ENCODE measurements around the gene ESD. TPM values are rescaled to one million over a fixed set of nuclear protein-coding genes. Genes with fewer than 3 reads are reported as not detected.
"Not testable (repeated sequence)": the region's sequence is repeated elsewhere in the genome, so short reads cannot be mapped to it uniquely, and the experiment has no call there.

The ESD gene
- total RNA-seq, 1 experiment from 2014 or later: 151 TPM

- DNase-seq (ENCODE audit: low read depth): no peak
Observed at GRCh38 chr13:46796129-46796514, 839 bp downstream of the ESD start.

- DNase-seq (ENCODE audit: low read depth): no peak
Observed at GRCh38 chr13:46795321-46795720, 1.6 kb downstream of the ESD start.

- DNase-seq (ENCODE audit: low read depth): no peak
Observed at GRCh38 chr13:46783504-46783903, 13.5 kb downstream of the ESD start.

- no peak for DNase-seq (ENCODE audit: low read depth)
Observed at GRCh38 chr13:46782691-46783090, 14.3 kb downstream of the ESD start.

GRCh38 chr13:46782066-46782465 lies 14.9 kb downstream of the ESD start:
- no peak for DNase-seq (ENCODE audit: low read depth)

GRCh38 chr13:46778890-46779289 lies 18.1 kb downstream of the ESD start:
- no peak for DNase-seq (ENCODE audit: low read depth)

GRCh38 chr13:46778095-46778494 lies 18.9 kb downstream of the ESD start:
- no peak for DNase-seq (ENCODE audit: low read depth)

- no peak for DNase-seq (ENCODE audit: low read depth)
Observed at GRCh38 chr13:46775385-46776107, 21.4 kb downstream of the ESD start.

- no peak for DNase-seq (ENCODE audit: low read depth)
Observed at GRCh38 chr13:46773541-46773940, 23.4 kb downstream of the ESD start.

- no peak for DNase-seq (ENCODE audit: low read depth)
Observed at GRCh38 chr13:46771693-46772092, 25.3 kb downstream of the ESD start.

GRCh38 chr13:46769925-46770324 lies 27.0 kb downstream of the ESD start:
- DNase-seq (ENCODE audit: low read depth): not testable (repeated sequence)

- no peak for DNase-seq (ENCODE audit: low read depth)
Observed at GRCh38 chr13:46761866-46762265, 35.1 kb downstream of the ESD start.

- DNase-seq (ENCODE audit: low read depth): no peak
Observed at GRCh38 chr13:46761174-46761573, 35.8 kb downstream of the ESD start.

GRCh38 chr13:46759846-46760245 lies 37.1 kb downstream of the ESD start:
- no peak for DNase-seq (ENCODE audit: low read depth)

GRCh38 chr13:46757640-46758039 lies 39.3 kb downstream of the ESD start:
- no peak for DNase-seq (ENCODE audit: low read depth)

GRCh38 chr13:46756977-46757376 lies 40.0 kb downstream of the ESD start:
- DNase-seq (ENCODE audit: low read depth): no peak

- not testable (repeated sequence) for DNase-seq (ENCODE audit: low read depth)
Observed at GRCh38 chr13:46755508-46755907, 41.5 kb downstream of the ESD start.

- no peak for DNase-seq (ENCODE audit: low read depth)
Observed at GRCh38 chr13:46754812-46755211, 42.1 kb downstream of the ESD start.

- DNase-seq (ENCODE audit: low read depth): no peak
Observed at GRCh38 chr13:46753917-46754316, 43.0 kb downstream of the ESD start.

GRCh38 chr13:46753137-46753536 lies 43.8 kb downstream of the ESD start:
- no peak for DNase-seq (ENCODE audit: low read depth)

GRCh38 chr13:46751811-46752635 lies 44.9 kb downstream of the ESD start:
- DNase-seq (ENCODE audit: low read depth): peak; percentile 67

GRCh38 chr13:46749951-46750350 lies 47.0 kb downstream of the ESD start:
- DNase-seq (ENCODE audit: low read depth): no peak

- no peak for DNase-seq (ENCODE audit: low read depth)
Observed at GRCh38 chr13:46748300-46748699, 48.7 kb downstream of the ESD start.

All from HT1080 (cell line).